WI38 (cell line): ENCODE measurements around the gene SUCLA2.

Source experiments
- H3K4me3 ChIP-seq: 2 replicates; pipeline ENCODE4 v1.5.1; 2011; ENCODE audit warnings: low read depth, mild to moderate bottlenecking, control low read depth, low read length
- TF ChIP-seq, protein P1 (sequence below): IDR thresholded peaks from 2 replicates; pipeline ENCODE4 v1.5.1; 2012; ENCODE audit warnings: low read depth, mild to moderate bottlenecking, control low read depth, low read length

SUCLA2 gene

DNA sequence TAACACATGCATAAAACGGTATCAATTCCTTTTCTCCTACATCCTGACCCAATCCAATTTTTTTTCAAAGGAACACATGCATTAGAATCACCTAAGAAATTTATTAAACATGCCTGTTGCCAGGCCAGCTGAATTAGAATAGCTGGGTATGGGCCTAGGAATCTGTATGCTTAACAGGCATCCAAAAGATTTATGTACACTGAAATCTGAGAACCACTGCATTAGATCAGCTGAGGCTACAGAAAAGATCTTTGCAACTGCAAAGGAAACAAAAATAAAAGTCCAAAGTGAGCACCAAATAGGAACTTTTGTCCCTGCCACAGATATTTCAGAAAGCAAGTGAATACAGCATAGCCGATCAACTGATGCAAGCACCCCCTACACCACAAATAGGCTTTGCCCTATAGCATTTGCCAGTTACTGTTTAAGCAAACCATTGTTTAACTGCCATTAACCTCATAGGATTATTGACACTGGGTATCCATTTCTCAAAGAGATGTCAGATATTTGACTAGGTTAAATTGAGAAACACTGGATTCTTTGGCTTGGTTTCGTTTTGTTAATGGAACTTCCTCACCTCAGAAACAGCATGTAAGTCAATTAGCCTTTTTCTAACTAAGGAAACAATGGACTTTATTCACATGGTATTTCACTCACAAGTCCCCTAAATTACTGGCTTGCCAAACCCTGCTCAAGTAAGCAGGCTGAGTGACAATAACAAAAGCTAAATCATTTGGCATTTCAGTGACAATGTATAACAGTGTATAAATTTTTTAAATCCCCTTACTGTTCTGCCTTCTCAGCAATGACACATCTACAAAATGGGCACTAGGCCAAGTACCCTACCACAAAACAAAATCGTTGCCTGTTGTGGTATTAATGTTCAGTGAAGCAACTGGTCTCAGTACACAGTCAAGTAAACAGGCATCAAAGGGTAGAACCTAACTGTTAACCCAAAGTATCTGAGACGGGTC lies 67.8 kb downstream of the SUCLA2 start:
- TF ChIP-seq, protein P1, sequence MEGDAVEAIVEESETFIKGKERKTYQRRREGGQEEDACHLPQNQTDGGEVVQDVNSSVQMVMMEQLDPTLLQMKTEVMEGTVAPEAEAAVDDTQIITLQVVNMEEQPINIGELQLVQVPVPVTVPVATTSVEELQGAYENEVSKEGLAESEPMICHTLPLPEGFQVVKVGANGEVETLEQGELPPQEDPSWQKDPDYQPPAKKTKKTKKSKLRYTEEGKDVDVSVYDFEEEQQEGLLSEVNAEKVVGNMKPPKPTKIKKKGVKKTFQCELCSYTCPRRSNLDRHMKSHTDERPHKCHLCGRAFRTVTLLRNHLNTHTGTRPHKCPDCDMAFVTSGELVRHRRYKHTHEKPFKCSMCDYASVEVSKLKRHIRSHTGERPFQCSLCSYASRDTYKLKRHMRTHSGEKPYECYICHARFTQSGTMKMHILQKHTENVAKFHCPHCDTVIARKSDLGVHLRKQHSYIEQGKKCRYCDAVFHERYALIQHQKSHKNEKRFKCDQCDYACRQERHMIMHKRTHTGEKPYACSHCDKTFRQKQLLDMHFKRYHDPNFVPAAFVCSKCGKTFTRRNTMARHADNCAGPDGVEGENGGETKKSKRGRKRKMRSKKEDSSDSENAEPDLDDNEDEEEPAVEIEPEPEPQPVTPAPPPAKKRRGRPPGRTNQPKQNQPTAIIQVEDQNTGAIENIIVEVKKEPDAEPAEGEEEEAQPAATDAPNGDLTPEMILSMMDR: no peak
- H3K4me3 ChIP-seq: no peak overlapping the region

DNA sequence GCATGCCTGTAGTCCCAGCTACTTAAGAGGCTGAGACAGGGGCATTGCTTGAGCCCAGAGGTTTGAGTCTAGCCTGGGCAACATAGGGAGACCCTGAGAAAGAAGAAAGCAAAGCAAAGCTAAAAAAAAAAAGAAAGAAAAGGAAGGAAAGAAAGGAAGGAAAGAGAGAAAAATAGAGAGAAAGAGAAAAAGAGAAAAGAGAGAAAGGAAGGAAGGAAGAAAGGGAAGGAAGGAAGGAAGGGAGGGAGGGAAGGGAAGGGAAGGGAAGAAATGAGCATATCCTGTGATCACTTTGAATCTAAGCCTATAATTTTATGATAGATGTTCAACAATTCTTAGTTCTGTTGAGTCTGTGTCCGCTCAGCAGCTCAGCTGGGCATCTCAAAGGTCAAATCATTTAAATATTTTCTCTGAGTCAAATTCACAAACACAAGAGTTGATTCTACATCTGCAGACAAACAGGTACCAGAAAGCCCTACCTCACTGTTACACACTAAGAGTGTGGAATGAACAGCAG lies 70.4 kb downstream of the SUCLA2 start:
- TF ChIP-seq, protein P1: no peak
- H3K4me3 ChIP-seq: no peak overlapping the region

DNA sequence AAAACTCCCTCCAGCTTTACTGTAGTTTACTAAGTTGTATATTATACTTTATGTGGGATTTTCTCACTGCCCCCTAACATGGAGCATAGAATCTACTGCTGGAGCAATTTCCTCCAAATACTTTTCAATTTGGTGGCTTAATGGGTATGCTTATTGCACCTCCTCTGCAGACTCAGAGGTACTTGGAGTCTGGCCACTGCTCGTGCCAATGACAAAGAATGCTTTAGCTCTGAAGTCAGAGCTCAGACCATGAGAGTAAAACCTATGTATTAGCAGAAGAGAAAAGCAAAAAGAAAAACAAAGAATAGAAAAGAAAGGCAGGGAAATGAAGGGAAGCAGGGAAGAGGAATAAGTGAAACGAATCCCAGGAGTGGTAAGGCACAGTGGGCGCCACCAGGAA lies 71.9 kb downstream of the SUCLA2 start:
- H3K4me3 ChIP-seq: no peak overlapping the region
- TF ChIP-seq, protein P1: no peak

DNA sequence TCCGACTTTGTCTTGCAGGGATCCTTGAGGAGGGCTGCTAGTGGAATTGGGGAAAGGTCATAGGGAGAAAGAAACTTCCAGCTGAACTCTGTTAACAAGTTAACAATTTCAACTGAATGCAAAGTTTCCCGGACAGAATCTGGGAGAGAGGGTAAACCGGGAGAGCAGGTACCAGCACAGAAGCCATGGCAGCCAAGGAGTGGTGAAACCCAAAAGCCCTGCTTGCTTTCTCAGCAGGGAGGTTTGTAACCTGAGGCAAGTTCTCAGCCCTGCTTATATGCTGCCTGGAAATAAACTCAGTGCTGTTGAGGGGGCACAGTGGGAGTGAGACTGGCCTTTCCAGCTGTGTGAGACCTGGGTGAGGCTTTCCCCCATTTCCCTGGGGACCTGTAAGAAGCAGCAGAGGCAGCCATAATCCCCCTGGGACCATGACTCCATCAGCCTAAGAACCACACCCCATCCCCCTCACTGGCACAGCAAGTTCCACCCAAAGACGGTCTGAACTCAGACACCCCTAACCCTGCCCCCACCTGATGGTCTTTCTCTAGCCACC lies 84.0 kb downstream of the SUCLA2 start:
- H3K4me3 ChIP-seq: no peak overlapping the region
- TF ChIP-seq, protein P1: no peak

DNA sequence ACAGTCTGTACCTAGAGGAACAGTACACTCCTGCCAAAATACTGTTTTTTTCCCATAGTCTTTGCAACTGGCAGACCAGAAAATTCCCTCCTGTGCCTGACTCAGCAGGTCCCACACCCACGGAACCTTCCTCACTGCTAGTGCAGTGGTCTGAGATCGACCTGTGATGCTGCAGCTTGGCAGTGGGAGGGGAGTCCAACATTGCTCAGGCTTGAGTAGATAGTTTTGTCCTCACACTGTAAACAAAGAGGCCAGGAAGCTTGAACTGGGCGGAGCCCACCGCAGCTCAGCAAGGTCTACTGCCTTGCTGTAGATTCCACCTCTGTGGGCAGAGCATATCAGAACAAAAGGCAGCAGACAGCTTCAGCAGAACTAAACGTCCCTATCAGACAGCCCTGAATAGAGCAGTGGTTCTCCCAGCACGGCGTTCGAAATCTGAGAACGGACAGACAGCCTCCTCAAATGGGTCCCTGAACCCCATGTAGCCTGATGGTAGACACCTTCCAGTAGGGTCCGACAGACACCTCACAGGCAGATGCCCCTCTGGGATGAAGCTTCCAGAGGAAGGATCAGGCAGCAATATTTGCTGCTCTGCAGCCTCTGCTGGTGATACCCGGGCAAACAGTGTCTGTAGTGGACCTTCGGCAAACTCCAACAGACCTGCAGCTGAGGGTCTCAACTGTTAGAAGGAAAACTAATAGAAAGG lies 92.7 kb downstream of the SUCLA2 start:
- TF ChIP-seq, protein P1: no peak

DNA sequence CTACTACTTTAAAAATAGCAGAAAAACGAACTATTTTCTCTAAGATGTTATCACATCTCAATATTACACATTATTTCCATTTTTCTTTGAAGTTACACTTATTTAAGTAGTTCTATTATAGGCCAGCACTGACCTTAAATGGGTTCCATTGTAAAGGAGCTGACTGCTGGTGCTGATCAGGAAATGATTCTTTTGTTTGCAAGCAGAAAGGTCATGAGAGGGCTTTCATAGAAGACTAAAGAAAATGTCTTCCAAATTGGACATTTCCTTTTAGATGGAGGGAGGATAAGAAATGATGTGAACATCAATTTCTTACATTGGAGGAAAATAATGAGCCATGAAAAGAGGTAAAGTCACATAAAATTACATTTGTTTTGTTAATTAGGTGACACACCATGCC lies 96.2 kb downstream of the SUCLA2 start:
- TF ChIP-seq, protein P1: no peak
- no peak overlapping the region for H3K4me3 ChIP-seq

More for the DNA sequence above, 92.7 kb downstream of the SUCLA2 start:
- no peak overlapping the region for H3K4me3 ChIP-seq
